IPS DF 6.9 (cell line): ENCODE measurements around the gene MSLN.
"Not testable (repeated sequence)": the region's sequence is repeated elsewhere in the genome, so short reads cannot be mapped to it uniquely, and the experiment has no call there.

Source experiments
- DNase-seq: peaks from one replicate; pipeline ENCODE4 v3.0.0-alpha.2; 2013; ENCODE audit warnings: low read depth, low spot score
- H3K27ac ChIP-seq: one replicate; pipeline ENCODE4 v1.5.1; 2013; ENCODE audit warnings: low read length, control low read depth
- H3K27me3 ChIP-seq: 2 replicates; pipeline ENCODE4 v1.6.1; 2013; ENCODE audit warnings: mild to moderate bottlenecking, low read length; ENCODE audit not compliant: control insufficient read depth, insufficient read depth
- H3K36me3 ChIP-seq: 2 replicates; pipeline ENCODE4 v1.6.1; 2013; ENCODE audit warnings: low read length; ENCODE audit not compliant: control insufficient read depth, insufficient read depth
- H3K4me1 ChIP-seq: 2 replicates; pipeline ENCODE4 v1.6.1; 2013; ENCODE audit warnings: low read length; ENCODE audit not compliant: control insufficient read depth, insufficient read depth
- H3K4me3 ChIP-seq: 2 replicates; pipeline ENCODE4 v1.5.1; 2013; ENCODE audit warnings: mild to moderate bottlenecking, low read length
- H3K9me3 ChIP-seq: 2 replicates; pipeline ENCODE4 v1.6.1; 2013; ENCODE audit warnings: low read length, inconsistent platforms; ENCODE audit not compliant: control insufficient read depth, insufficient read depth
- WGBS: extraction: QIAGEN DNeasy Blood & Tissue Kit; methylation state at CpG from one replicate; pipeline ENCODE4 v1.1.7; 2013; ENCODE audit warnings: mixed read lengths, missing lambda C conversion rate; ENCODE audit not compliant: insufficient read length, insufficient coverage; 5-methylcytosine and 5-hydroxymethylcytosine counted together

MSLN gene

GRCh38 chr16:767743-768235 is 7.3 kb downstream of the MSLN start:
- no peaks in the 10 kb centered on the region for H3K9me3 ChIP-seq
- no peak overlapping the region for H3K27ac ChIP-seq
- H3K36me3 ChIP-seq, result no peaks in the 10 kb centered on the region
- no peaks in the 10 kb centered on the region; the same call in 1 of the 2 replicates for H3K4me1 ChIP-seq
- WGBS, result no CpG with 5 or more reads among the region's 38 CpGs
- H3K4me3 ChIP-seq, result no peak overlapping the region
- DNase-seq, result no peak
- H3K27me3 ChIP-seq, result no peaks in the 10 kb centered on the region

- Histone ChIP-seq H3K27me3 (no peaks in the 10 kb centered on the region), H3K27ac (no peak overlapping the region), H3K36me3 (no peaks in the 10 kb centered on the region), H3K9me3 (no peaks in the 10 kb centered on the region), H3K4me1 (no peaks in the 10 kb centered on the region; the same call in 1 of the 2 replicates), H3K4me3 (no peak overlapping the region)
- DNase-seq, result no peak
- WGBS, result no CpG with 5 or more reads among the region's 21 CpGs
These were observed 7.9 kb downstream of the MSLN start for GRCh38 chr16:768428-768827.

- Histone ChIP-seq H3K9me3 (no peaks in the 10 kb centered on the region), H3K36me3 (no peaks in the 10 kb centered on the region; the same call in 1 of the 2 replicates), H3K4me1 (no peaks in the 10 kb centered on the region), H3K27ac (no peak overlapping the region), H3K27me3 (no peaks in the 10 kb centered on the region), H3K4me3 (no peak overlapping the region)
- WGBS, result no CpG with 5 or more reads among the region's 20 CpGs
- DNase-seq, result no peak
These were observed 8.8 kb downstream of the MSLN start for GRCh38 chr16:769184-769784.

- no CpG with 5 or more reads among the region's 19 CpGs for WGBS
- Histone ChIP-seq H3K36me3 (peaks cover 3% of the 10 kb centered on the region; the same call in 1 of the 2 replicates), H3K27me3 (no peaks in the 10 kb centered on the region), H3K4me3 (no peak overlapping the region), H3K27ac (no peak overlapping the region), H3K9me3 (no peaks in the 10 kb centered on the region), H3K4me1 (no peaks in the 10 kb centered on the region; the same call in 1 of the 2 replicates)
- no peak for DNase-seq
These were observed 9.4 kb downstream of the MSLN start for GRCh38 chr16:769934-770333.

GRCh38 chr16:770411-770810 is 9.9 kb downstream of the MSLN start:
- no CpG with 5 or more reads among the region's 13 CpGs for WGBS
- Histone ChIP-seq H3K4me1 (no peaks in the 10 kb centered on the region; the same call in 1 of the 2 replicates), H3K36me3 (peaks cover 3% of the 10 kb centered on the region; the same call in 1 of the 2 replicates), H3K27me3 (no peaks in the 10 kb centered on the region), H3K4me3 (no peak overlapping the region), H3K27ac (no peak overlapping the region), H3K9me3 (no peaks in the 10 kb centered on the region)
- DNase-seq, result no peak

GRCh38 chr16:772959-773358 is 12.4 kb downstream of the MSLN start:
- H3K4me3 ChIP-seq, result no peak overlapping the region
- H3K27ac ChIP-seq, result no peak overlapping the region
- H3K4me1 ChIP-seq, result no peaks in the 10 kb centered on the region; the same call in 1 of the 2 replicates
- H3K9me3 ChIP-seq, result no peaks in the 10 kb centered on the region
- peaks cover 3% of the 10 kb centered on the region; the same call in 1 of the 2 replicates for H3K36me3 ChIP-seq
- H3K27me3 ChIP-seq, result no peaks in the 10 kb centered on the region
- DNase-seq, result no peak
- WGBS, result no CpG with 5 or more reads among the region's 18 CpGs

- no peaks in the 10 kb centered on the region for H3K9me3 ChIP-seq
These were observed 13.8 kb downstream of the MSLN start for GRCh38 chr16:774086-775001.

GRCh38 chr16:775236-775796 is 14.8 kb downstream of the MSLN start:
- WGBS, result no CpG with 5 or more reads among the region's 36 CpGs
- no peak overlapping the region for H3K27ac ChIP-seq
- no peak for DNase-seq
- no peaks in the 10 kb centered on the region for H3K27me3 ChIP-seq
- H3K9me3 ChIP-seq, result no peaks in the 10 kb centered on the region
- no peaks in the 10 kb centered on the region; the same call in 1 of the 2 replicates for H3K4me1 ChIP-seq
- peaks cover 3% of the 10 kb centered on the region; the same call in 1 of the 2 replicates for H3K36me3 ChIP-seq
- H3K4me3 ChIP-seq, result no peak overlapping the region; the same call in 1 of the 2 replicates

More at GRCh38 chr16:774086-775001, 13.8 kb downstream of the MSLN start:
- no peak overlapping the region; the same call in 1 of the 2 replicates for H3K4me3 ChIP-seq
- H3K27me3 ChIP-seq, result no peaks in the 10 kb centered on the region
- H3K36me3 ChIP-seq, result peaks cover 3% of the 10 kb centered on the region; the same call in 1 of the 2 replicates
- no peaks in the 10 kb centered on the region; the same call in 1 of the 2 replicates for H3K4me1 ChIP-seq
- no CpG with 5 or more reads among the region's 46 CpGs for WGBS
- no peak for DNase-seq
- no peak overlapping the region for H3K27ac ChIP-seq

GRCh38 chr16:776298-776697 is 15.8 kb downstream of the MSLN start:
- DNase-seq, H3K4me1 ChIP-seq, H3K27ac ChIP-seq, H3K9me3 ChIP-seq, H3K27me3 ChIP-seq, H3K36me3 ChIP-seq, H3K4me3 ChIP-seq: not testable (repeated sequence)
- no CpG with 5 or more reads among the region's 10 CpGs for WGBS

- whole genome bisulfite sequencing, result no CpG with 5 or more reads among the region's 9 CpGs
- no peaks in the 10 kb centered on the region for H3K9me3 ChIP-seq
These were observed 16.3 kb downstream of the MSLN start for GRCh38 chr16:776824-777223.

More at GRCh38 chr16:776824-777223, 16.3 kb downstream of the MSLN start:
- H3K27ac ChIP-seq, result no peak overlapping the region
- no peak overlapping the region for H3K4me3 ChIP-seq
- no peaks in the 10 kb centered on the region; the same call in 1 of the 2 replicates for H3K4me1 ChIP-seq
- no peaks in the 10 kb centered on the region for H3K27me3 ChIP-seq
- DNase-seq, result no peak
- H3K36me3 ChIP-seq, result peaks cover 3% of the 10 kb centered on the region; the same call in 1 of the 2 replicates
